HepG2 (cell line): Measurements from ENCODE around the gene TAF6. TPM values are rescaled to one million over a fixed set of nuclear protein-coding genes. Genes with fewer than 3 reads are reported as not detected.
A peak's percentile ranks its signal among the peaks of the same experiment; 100 is the strongest.

Experiments used
- ATAC-seq: fragments of 200-7000 bp; cut with Tn5 transposase; 3 replicates; pipeline ENCODE4 v1.9.1; 2020; ENCODE audit warnings: mild to moderate bottlenecking, moderate library complexity
- BruUV-seq: library from RNA; stranded (reverse); fragments of 400-500 nt; replicated peaks from 2 replicates; lab custom pipeline; 2021; lab: Mats Ljungman, UMichigan
- CTCF ChIA-PET: fragments of 300-600 bp; formaldehyde crosslinking; extraction: SDS; loops from one replicate; lab custom pipeline; 2021; ENCODE audit warnings: low total read pairs, inconsistent platforms, low intra/inter-chr PET ratio; lab: Yijun Ruan, JAX
- POLR2A ChIA-PET: fragments of 350-600 bp; sonication (Branson Sonifier 250); formaldehyde crosslinking; loops from one replicate; lab custom pipeline; 2020; ENCODE audit warnings: antibody characterized with exemption, inconsistent platforms; lab: Yijun Ruan, JAX
- DNase-seq: peaks from one replicate; pipeline ENCODE4 v3.0.0-alpha.2; 2015; ENCODE audit warnings: low spot score
- FAIRE-seq: peaks from 3 replicates; lab custom pipeline; 2011; peaks lifted over from hg19 to GRCh38; lab: Jason Lieb, UNC
- H2AFZ ChIP-seq: one replicate; pipeline ENCODE4 v1.6.1; 2011; ENCODE audit warnings: low read length, inconsistent platforms
- H3K27ac ChIP-seq: fragments of 300-600 bp; 3 replicates; pipeline ENCODE4 v1.8.0; 2011; ENCODE audit warnings: mixed run types, mild to moderate bottlenecking, mixed read lengths, low read length, inconsistent platforms; ENCODE audit not compliant: insufficient read depth; ENCODE audit errors: extremely low read length
- H3K27me3 ChIP-seq, 2 experiments: fragments of 200-600 bp in 1 of 2; 2 replicates in 1 of 2; 3 replicates in 1 of 2; pipeline versions ENCODE4 v1.6.0 to v1.8.0; 2011; ENCODE audit warnings: low read length in 2 of 2, mild to moderate bottlenecking in 2 of 2, moderate library complexity in 2 of 2, inconsistent platforms in 1 of 2; ENCODE audit not compliant: insufficient read depth in 2 of 2, control insufficient read depth in 1 of 2
- H3K36me3 ChIP-seq, 2 experiments: fragments of 200-600 bp in 1 of 2; replicated peaks in 1 of 2; 2 replicates in 1 of 2; 3 replicates in 1 of 2; pipeline versions ENCODE4 v1.5.1 to v1.8.0; 2011; ENCODE audit warnings: low read length in 2 of 2, inconsistent platforms in 1 of 2; ENCODE audit not compliant: insufficient read depth in 2 of 2, control insufficient read depth in 1 of 2
- H3K4me1 ChIP-seq: 2 replicates; pipeline ENCODE4 v1.5.1; 2012; ENCODE audit warnings: low read length, inconsistent platforms; ENCODE audit not compliant: insufficient read depth
- H3K4me2 ChIP-seq: 2 replicates; pipeline ENCODE4 v1.6.0; 2011; ENCODE audit warnings: low read depth, low read length, inconsistent platforms
- H3K4me3 ChIP-seq, 3 experiments: fragments of 200-600 bp in 1 of 3; sonication (generic), shearing (Covaris generic) in 1 of 3; replicated peaks in 1 of 3; 2 replicates each; pipeline ENCODE4 v1.5.1; 2011 to 2016; ENCODE audit warnings: low read length in 3 of 3, inconsistent platforms in 2 of 3, low read depth in 2 of 3, mild to moderate bottlenecking in 2 of 3, control low read depth in 1 of 3, mixed read lengths in 1 of 3; ENCODE audit not compliant: insufficient read depth in 1 of 3
- H3K79me2 ChIP-seq: one replicate; pipeline ENCODE4 v1.6.1; 2011; ENCODE audit warnings: low read length, inconsistent platforms; ENCODE audit not compliant: insufficient read depth
- H3K9ac ChIP-seq: 2 replicates; pipeline ENCODE4 v1.6.0; 2011; ENCODE audit warnings: mild to moderate bottlenecking, low read depth, low read length, inconsistent platforms; ENCODE audit not compliant: insufficient read depth
- H3K9me3 ChIP-seq: 2 replicates; pipeline ENCODE4 v1.5.1; 2012; ENCODE audit warnings: mild to moderate bottlenecking, low read length
- H4K20me1 ChIP-seq: 2 replicates; pipeline ENCODE4 v1.6.0; 2011; ENCODE audit warnings: inconsistent platforms, mild to moderate bottlenecking, low read length, moderate library complexity; ENCODE audit not compliant: insufficient read depth
- CREM ChIP-seq, 2 experiments: sonication (generic) in 1 of 2; formaldehyde crosslinking in 1 of 2; IDR thresholded peaks; 2 replicates each; pipeline versions ENCODE4 v1.4.0 to v1.6.1; 2016 to 2020; ENCODE audit warnings: antibody characterized with exemption in 1 of 2, mild to moderate bottlenecking in 1 of 2, missing genetic modification reagents in 1 of 2
- DNMT1 ChIP-seq: sonication (generic); formaldehyde crosslinking; IDR thresholded peaks from 2 replicates; pipeline ENCODE4 v1.5.1; 2020; ENCODE audit warnings: mild to moderate bottlenecking, missing genetic modification reagents
- FOXK1 ChIP-seq: sonication (generic); formaldehyde crosslinking; IDR thresholded peaks from 2 replicates; pipeline ENCODE4 v1.4.0; 2020; ENCODE audit warnings: low read depth, missing genetic modification reagents, borderline replicate concordance
- GATAD2A ChIP-seq: IDR thresholded peaks from 2 replicates; pipeline ENCODE4 v1.6.1; 2016
- MBD4 ChIP-seq: IDR thresholded peaks from 2 replicates; pipeline ENCODE4 v1.6.1; 2012; ENCODE audit warnings: low read length, inconsistent platforms, borderline replicate concordance
- POLR2G ChIP-seq: fragments of 200-400 bp; formaldehyde crosslinking; IDR thresholded peaks from 2 replicates; pipeline ENCODE4 v1.6.1; 2018; ENCODE audit warnings: mild to moderate bottlenecking, low read depth, low read length, moderate library complexity
- RBFOX2 ChIP-seq: fragments of 200-400 bp; formaldehyde crosslinking; IDR thresholded peaks from 2 replicates; pipeline ENCODE4 v1.6.1; 2017; ENCODE audit warnings: low read depth, mild to moderate bottlenecking, low read length
- RBM22 ChIP-seq: fragments of 200-400 bp; formaldehyde crosslinking; optimal IDR thresholded peaks from 2 replicates; pipeline ENCODE3; 2017; ENCODE audit warnings: mild to moderate bottlenecking, low read length, moderate library complexity
- SALL1 ChIP-seq: sonication (generic); formaldehyde crosslinking; IDR thresholded peaks from 2 replicates; pipeline ENCODE4 v1.8.0; 2022; ENCODE audit warnings: mild to moderate bottlenecking, missing genetic modification reagents
- SP140L ChIP-seq: sonication (generic); formaldehyde crosslinking; IDR thresholded peaks from 2 replicates; pipeline ENCODE4 v1.4.0; 2020; ENCODE audit warnings: missing genetic modification reagents, borderline replicate concordance
- STAG1 ChIP-seq: sonication (generic); formaldehyde crosslinking; IDR thresholded peaks from 2 replicates; pipeline ENCODE4 v1.4.0; 2020; ENCODE audit warnings: missing genetic modification reagents
- ZFX ChIP-seq: sonication (generic); formaldehyde crosslinking; IDR thresholded peaks from 2 replicates; pipeline ENCODE4 v1.4.0; 2020; ENCODE audit warnings: mild to moderate bottlenecking, low read depth, missing genetic modification reagents, moderate library complexity
- ZNF263 ChIP-seq: sonication (generic); formaldehyde crosslinking; IDR thresholded peaks from 2 replicates; pipeline ENCODE4 v1.4.0; 2020; ENCODE audit warnings: missing genetic modification reagents
- ZNF75D ChIP-seq: sonication (generic); formaldehyde crosslinking; IDR thresholded peaks from 2 replicates; pipeline ENCODE4 v1.8.1; 2023; ENCODE audit warnings: missing genetic modification reagents, mild to moderate bottlenecking, borderline replicate concordance
- ZNF816 ChIP-seq: sonication (generic); formaldehyde crosslinking; IDR thresholded peaks from 2 replicates; pipeline ENCODE4 v1.8.0; 2022; ENCODE audit warnings: missing genetic modification reagents, mild to moderate bottlenecking, borderline replicate concordance
- WGBS: methylation state at CpG from one replicate; pipeline ENCODE4 v1.1.6; 2017; ENCODE audit warnings: low lambda C conversion rate; 5-methylcytosine and 5-hydroxymethylcytosine counted together
- in situ Hi-C: cut with HindIII; loops from 2 replicates; pipeline ENCODE4 v1.10.0; 2017; ENCODE audit warnings: low pct_unique_long_range_greater_than_20kb; ENCODE audit not compliant: extremely low pct_ligation_motif_present
- intact Hi-C: fragments of 100-400 bp; cut with micrococcal nuclease; formaldehyde crosslinking; loops from one replicate; pipeline ENCODE4 v1.10.0; 2022; ENCODE audit not compliant: unreplicated experiment
- polyA plus RNA-seq, 8 experiments: library from polyadenylated mRNA; depleted of rRNA in 3 of 8; stranded (reverse) in 7 of 8; unstranded in 1 of 8; fragments of >200 nt; fragmentation: Illumina TruSeq in 4 of 8; extraction: Trizol in 4 of 8; gene quantifications; 2 replicates each; pipeline versions ENCODE4 v1.2.1 to v1.2.3, GENCODE V29; 2011 to 2016; ENCODE audit warnings: low read depth in 4 of 8, missing spikeins in 1 of 8, mixed read lengths in 1 of 8; ENCODE audit not compliant: insufficient read depth in 1 of 8
- total RNA-seq, 5 experiments: library from RNA; depleted of rRNA; stranded (reverse); fragments of >200 nt; fragmentation: Illumina TruSeq; extraction: Trizol; gene quantifications; 2 replicates each; pipeline ENCODE4 v1.2.3, GENCODE V29; 2016; ENCODE audit warnings: low read depth in 1 of 5
- TF ChIP-seq, protein P1 (sequence below): sonication (generic); formaldehyde crosslinking; conservative IDR thresholded peaks from 2 replicates; pipeline ENCODE4 v1.8.1; 2023; ENCODE audit warnings: missing genetic modification reagents
- TF ChIP-seq, protein P2 (sequence below): sonication (generic); formaldehyde crosslinking; IDR thresholded peaks from 2 replicates; pipeline ENCODE4 v1.5.0; 2020; ENCODE audit warnings: mild to moderate bottlenecking, low read depth, missing genetic modification reagents, borderline replicate concordance

TAF6 gene
- total and polyA plus RNA-seq, 2 of the 13 experiments (the other 11 are each of a cell fraction or from before 2014, with no cell fraction given): 12.9 to 18.8 TPM

DNA sequence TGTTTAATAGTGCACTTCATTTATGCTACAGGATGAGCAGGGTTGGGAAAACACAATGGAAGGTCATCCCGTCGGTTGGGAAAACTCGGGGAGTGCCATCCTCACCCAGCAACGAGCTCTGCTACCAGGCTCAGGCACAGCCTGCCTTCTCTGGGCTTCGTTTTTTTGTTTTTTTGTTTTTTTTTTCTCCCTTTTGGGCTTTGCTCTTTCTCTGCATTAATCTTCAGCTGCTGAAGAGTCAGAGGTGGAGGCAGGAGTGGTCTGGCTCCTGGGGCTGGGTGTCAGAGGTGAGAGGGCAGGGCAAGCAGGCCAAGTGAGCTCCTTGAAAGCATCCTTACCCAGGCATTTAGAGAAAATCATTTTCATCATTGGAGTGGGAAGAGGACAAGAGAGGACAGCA is 49.2 kb downstream of the TAF6 start (continued):
- TF ChIP-seq SP140L (CRISPR knock-in tag): no peak
- no peak for TF ChIP-seq CREM (IDR thresholded peaks at IDR 0.05)
- TF ChIP-seq CREM (CRISPR knock-in tag; IDR thresholded peaks at IDR 0.05): no peak
- TF ChIP-seq SALL1 (CRISPR knock-in tag): no peak
- TF ChIP-seq GATAD2A (CRISPR knock-in tag): no peak
- no peak for TF ChIP-seq ZFX (CRISPR knock-in tag)
- TF ChIP-seq ZNF816 (CRISPR knock-in tag): no peak
- no peak for TF ChIP-seq FOXK1

DNA sequence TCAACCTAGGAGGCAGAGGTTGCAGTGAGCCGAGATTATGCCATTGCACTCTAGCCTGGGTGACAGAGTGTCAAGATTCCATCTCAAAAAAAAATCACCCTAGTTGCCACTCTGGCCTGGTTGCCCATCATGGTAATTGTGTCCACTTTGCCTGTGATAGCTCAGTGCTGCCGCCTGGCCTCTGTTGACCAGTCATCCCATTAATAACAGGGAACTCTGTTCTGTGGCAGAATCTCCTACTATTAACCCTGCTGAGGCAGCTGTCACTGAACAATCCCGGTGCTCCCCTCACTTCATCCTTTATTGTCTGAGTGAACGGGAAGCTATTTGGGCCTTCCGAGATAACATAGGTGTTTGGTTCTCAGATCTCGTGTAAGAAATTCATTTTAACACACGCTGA is 52.2 kb downstream of the TAF6 start:
- Histone ChIP-seq H3K4me3 (no peak overlapping the region), H3K4me2 (no peak overlapping the region), H3K4me1 (peaks cover 14% of the 10 kb centered on the region), H3K36me3 (peaks cover 17 to 41% of the 10 kb centered on the region in 2 experiments), H3K79me2 (no peaks in the 10 kb centered on the region), H2AFZ (no peak overlapping the region), H3K27me3 (no peaks in the 10 kb centered on the region), H4K20me1 (no peaks in the 10 kb centered on the region; the same call in 1 of the 2 replicates), H3K9ac (no peak overlapping the region), H3K27ac (no peak overlapping the region), H3K9me3 (no peaks in the 10 kb centered on the region)
- ChIA-PET CTCF (no interaction called here), POLR2A (interaction anchor here (1.3 to 1.9 kb wide), 2 partner anchors 11 to 12 kb away, joined by 3 to 10 read pairs; no protein-coding TSS in a partner anchor)
- ATAC-seq: peak; percentile 30
- intact Hi-C loops (no loop called here), in situ Hi-C loops (no loop called here)
- DNase-seq: no peak
- BruUV-seq: no TSS peak
- TF ChIP-seq DNMT1 (CRISPR knock-in tag): no peak
- TF ChIP-seq RBM22: peak; percentile 87
- 0 out of 2 replicates have a peak, but pooled peaks have one; percentile 51 for TF ChIP-seq ZNF263 (CRISPR knock-in tag)
- TF ChIP-seq, protein P1, sequence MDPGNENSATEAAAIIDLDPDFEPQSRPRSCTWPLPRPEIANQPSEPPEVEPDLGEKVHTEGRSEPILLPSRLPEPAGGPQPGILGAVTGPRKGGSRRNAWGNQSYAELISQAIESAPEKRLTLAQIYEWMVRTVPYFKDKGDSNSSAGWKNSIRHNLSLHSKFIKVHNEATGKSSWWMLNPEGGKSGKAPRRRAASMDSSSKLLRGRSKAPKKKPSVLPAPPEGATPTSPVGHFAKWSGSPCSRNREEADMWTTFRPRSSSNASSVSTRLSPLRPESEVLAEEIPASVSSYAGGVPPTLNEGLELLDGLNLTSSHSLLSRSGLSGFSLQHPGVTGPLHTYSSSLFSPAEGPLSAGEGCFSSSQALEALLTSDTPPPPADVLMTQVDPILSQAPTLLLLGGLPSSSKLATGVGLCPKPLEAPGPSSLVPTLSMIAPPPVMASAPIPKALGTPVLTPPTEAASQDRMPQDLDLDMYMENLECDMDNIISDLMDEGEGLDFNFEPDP (CRISPR knock-in tag): 0 out of 2 replicates have a peak, but pooled peaks have one; percentile 46
- TF ChIP-seq STAG1 (CRISPR knock-in tag): peak; percentile 32
- TF ChIP-seq ZNF75D: no peak
- no peak for TF ChIP-seq MBD4
- TF ChIP-seq RBFOX2: 0 out of 2 replicates have a peak, but pooled peaks have one; percentile 16
- TF ChIP-seq, protein P2, sequence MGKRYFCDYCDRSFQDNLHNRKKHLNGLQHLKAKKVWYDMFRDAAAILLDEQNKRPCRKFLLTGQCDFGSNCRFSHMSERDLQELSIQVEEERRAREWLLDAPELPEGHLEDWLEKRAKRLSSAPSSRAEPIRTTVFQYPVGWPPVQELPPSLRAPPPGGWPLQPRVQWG (CRISPR knock-in tag): no peak
- peak; percentile 48; the same call in 1 of the 2 replicates for TF ChIP-seq POLR2G
- FAIRE-seq: no peak
- 93% methylated on average over 6 of the region's 7 CpGs for WGBS
